Glomerular endothelial cell (primary cell): ENCODE measurements around the gene VAC14. TPM values are rescaled to one million over a fixed set of nuclear protein-coding genes. Genes with fewer than 3 reads are reported as not detected.
A peak's percentile ranks its signal among the peaks of the same experiment; 100 is the strongest.
"Not testable (repeated sequence)": the region's sequence is repeated elsewhere in the genome, so short reads cannot be mapped to it uniquely, and the experiment has no call there.

Experiments
- DNase-seq: peaks from one replicate; pipeline ENCODE4 v3.0.0-alpha.2; 2011; ENCODE audit warnings: low read depth, low spot score; ENCODE audit errors: extremely low read depth
- total RNA-seq: library from RNA; depleted of rRNA; stranded (reverse); fragments of >200 nt; gene quantifications from 2 replicates; pipeline ENCODE4 v1.2.3, GENCODE V29; 2015

VAC14 gene
- total RNA-seq, 1 donor from 2014 or later = 63.1 TPM

GRCh38 chr16:70670938-70671337, 130.0 kb downstream of the VAC14 start:
- DNase-seq = not testable (repeated sequence)

- DNase-seq = no peak
Observed at GRCh38 chr16:70670175-70670574, 130.8 kb downstream of the VAC14 start.

GRCh38 chr16:70665806-70666735, 134.9 kb downstream of the VAC14 start:
- peak; percentile 64 for DNase-seq

- DNase-seq = no peak
Observed at GRCh38 chr16:70665113-70665694, 135.8 kb downstream of the VAC14 start.

GRCh38 chr16:70664325-70665112, 136.4 kb downstream of the VAC14 start:
- no peak for DNase-seq

GRCh38 chr16:70663524-70664324, 137.2 kb downstream of the VAC14 start:
- DNase-seq = no peak

- DNase-seq = no peak
Observed at GRCh38 chr16:70662991-70663523, 137.9 kb downstream of the VAC14 start.

- DNase-seq = no peak
Observed at GRCh38 chr16:70661918-70662641, 138.9 kb downstream of the VAC14 start.

GRCh38 chr16:70661534-70661917, 139.4 kb downstream of the VAC14 start:
- no peak for DNase-seq

- DNase-seq = no peak
Observed at GRCh38 chr16:70660672-70661350, 140.1 kb downstream of the VAC14 start.

- DNase-seq = no peak
Observed at GRCh38 chr16:70659953-70660671, 140.8 kb downstream of the VAC14 start.

- DNase-seq = no peak
Observed at GRCh38 chr16:70659546-70659945, 141.4 kb downstream of the VAC14 start.

GRCh38 chr16:70658921-70659320, 142.0 kb downstream of the VAC14 start:
- DNase-seq = no peak

GRCh38 chr16:70657956-70658355, 143.0 kb downstream of the VAC14 start:
- no peak for DNase-seq

GRCh38 chr16:70656712-70657263, 144.2 kb downstream of the VAC14 start:
- no peak for DNase-seq

GRCh38 chr16:70656065-70656711, 144.8 kb downstream of the VAC14 start:
- no peak for DNase-seq
